Left lung (tissue), 10 donors: ENCODE measurements around the gene EZR. TPM values are rescaled to one million over a fixed set of nuclear protein-coding genes. Genes with fewer than 3 reads are reported as not detected.

ENCODE experiments used
- ATAC-seq: fragments of 200-7000 bp; cut with Tn5 transposase; one replicate; pipeline ENCODE4 v1.9.1; 2020; ENCODE audit warnings: moderate library complexity
- DNase-seq, 4 donors: peaks; one replicate each; pipeline ENCODE4 v3.0.0-alpha.2; 2013 to 2020
- H3K27ac ChIP-seq, 2 donors: fragments of 200-600 bp; sonication (generic) in 1 of 2; one replicate each; pipeline versions ENCODE4 v1.5.0 to v1.8.0; 2020 to 2021
- H3K27me3 ChIP-seq, 2 donors: fragments of 200-600 bp; sonication (generic) in 1 of 2; one replicate each; pipeline versions ENCODE4 v1.5.0 to v1.8.0; 2020 to 2021
- H3K36me3 ChIP-seq, 2 donors: fragments of 200-600 bp; sonication (generic) in 1 of 2; one replicate each; pipeline versions ENCODE4 v1.5.0 to v1.8.0; 2020 to 2021
- H3K4me1 ChIP-seq, 2 donors: fragments of 200-600 bp; one replicate each; pipeline ENCODE4 v1.8.0; 2021
- H3K4me3 ChIP-seq, 2 donors: fragments of 200-600 bp; sonication (generic) in 1 of 2; one replicate each; pipeline versions ENCODE4 v1.5.0 to v1.8.0; 2020 to 2021; ENCODE audit warnings: mild to moderate bottlenecking in 1 of 2
- H3K9me3 ChIP-seq, 2 donors: fragments of 200-600 bp; sonication (generic) in 1 of 2; one replicate each; pipeline versions ENCODE4 v1.5.0 to v1.8.0; 2020 to 2021
- CTCF ChIP-seq, 2 donors: fragments of 200-600 bp; sonication (generic) in 1 of 2; IDR thresholded peaks; one replicate each; pipeline versions ENCODE4 v1.5.0 to v1.8.0; 2021; ENCODE audit warnings: antibody characterized with exemption in 2 of 2
- intact Hi-C, 2 donors: fragments of 100-400 bp; cut with DNase I; formaldehyde crosslinking; loops; one replicate each; pipeline versions ENCODE4 v1.11.2 to v1.14.2; 2022
- polyA plus RNA-seq, 6 donors: library from polyadenylated mRNA; unstranded; fragments of 120-200 nt; gene quantifications; one replicate each; pipeline ENCODE4 v1.2.1, GENCODE V29; 2013; ENCODE audit not compliant: insufficient read length in 6 of 6
- total RNA-seq, 2 donors: library from RNA; stranded (reverse); fragmentation: NEBNext Ultra II Directional; extraction: Animal tissue kit (Norgen Biotek cat#: 25700); gene quantifications; one replicate each; pipeline ENCODE4 v1.2.1, GENCODE V29; 2021
- donor health status: DM: no; HTN: yes; CAD: no.
- donor health status: DM: no; HTN: no; CAD: no.

EZR gene
- total and polyA plus RNA-seq, 8 donors: 140 to 328 (median 161) TPM

GRCh38 chr6:158783851-158784250, 35.3 kb downstream of the EZR start:
- no peaks in the 10 kb centered on the region for H3K9me3 ChIP-seq
- DNase-seq (no peak), ATAC-seq (no peak)
- intact Hi-C loops: no loop called here
- no peak overlapping the region for H3K4me3 ChIP-seq
- H3K27me3 ChIP-seq: no peaks in the 10 kb centered on the region
- no peak overlapping the region for H3K27ac ChIP-seq
- TF ChIP-seq CTCF (IDR thresholded peaks at IDR 0.05): no peak
- H3K36me3 ChIP-seq: peaks cover 4 to 100% of the 10 kb centered on the region in 2 donors
- peaks cover 0 to 4% of the 10 kb centered on the region in 2 donors for H3K4me1 ChIP-seq

GRCh38 chr6:158783167-158783450, 36.1 kb downstream of the EZR start:
- Histone ChIP-seq H3K36me3 (peaks cover 4 to 99% of the 10 kb centered on the region in 2 donors), H3K9me3 (no peaks in the 10 kb centered on the region), H3K4me3 (no peak overlapping the region), H3K27ac (no peak overlapping the region), H3K27me3 (no peaks in the 10 kb centered on the region), H3K4me1 (peaks cover 0 to 4% of the 10 kb centered on the region in 2 donors)
- ATAC-seq (no peak), DNase-seq (no peak)
- intact Hi-C loops: no loop called here
- no peak for TF ChIP-seq CTCF (IDR thresholded peaks at IDR 0.05)

GRCh38 chr6:158782432-158783166, 36.6 kb downstream of the EZR start:
- ATAC-seq (no peak), DNase-seq (no peak)
- no peak overlapping the region for H3K27ac ChIP-seq
- no peaks in the 10 kb centered on the region for H3K27me3 ChIP-seq
- H3K4me1 ChIP-seq: peaks cover 0 to 4% of the 10 kb centered on the region in 2 donors
- H3K36me3 ChIP-seq: peaks cover 4 to 99% of the 10 kb centered on the region in 2 donors
- no peak for TF ChIP-seq CTCF (IDR thresholded peaks at IDR 0.05)
- no peaks in the 10 kb centered on the region for H3K9me3 ChIP-seq
- no peak overlapping the region for H3K4me3 ChIP-seq
- intact Hi-C loops: no loop called here

- intact Hi-C loops: no loop called here
- H3K4me1 ChIP-seq: peaks cover 0 to 4% of the 10 kb centered on the region in 2 donors
- no peaks in the 10 kb centered on the region for H3K27me3 ChIP-seq
- no peak for TF ChIP-seq CTCF (IDR thresholded peaks at IDR 0.05)
- no peaks in the 10 kb centered on the region for H3K9me3 ChIP-seq
- no peak for DNase-seq
- H3K4me3 ChIP-seq: no peak overlapping the region
- peak; percentile 29 for ATAC-seq
- peaks cover 4 to 99% of the 10 kb centered on the region in 2 donors for H3K36me3 ChIP-seq
- no peak overlapping the region for H3K27ac ChIP-seq
Observed at GRCh38 chr6:158781692-158782373, 37.3 kb downstream of the EZR start.

GRCh38 chr6:158780988-158781691, 38.0 kb downstream of the EZR start:
- Histone ChIP-seq H3K9me3 (no peaks in the 10 kb centered on the region), H3K27me3 (no peaks in the 10 kb centered on the region), H3K4me3 (no peak overlapping the region), H3K4me1 (peaks cover 0 to 4% of the 10 kb centered on the region in 2 donors), H3K36me3 (peaks cover 4 to 99% of the 10 kb centered on the region in 2 donors), H3K27ac (peak overlapping the region in 1 of 2 donors; percentile 46)
- no peak for TF ChIP-seq CTCF (IDR thresholded peaks at IDR 0.05)
- ATAC-seq: peak; percentile 70
- DNase-seq: peak in 2 of 4 donors; percentile 59 to 80
- intact Hi-C loops: no loop called here
